NCI-H2227 (cell line): ENCODE data around the gene PUS10.
"Not testable (repeated sequence)": the region's sequence is repeated elsewhere in the genome, so short reads cannot be mapped to it uniquely, and the experiment has no call there.

Source experiments
- DNase-seq: peaks from one replicate; lab custom pipeline; 2025; ENCODE audit not compliant: unreplicated experiment; lab: John Stamatoyannopoulos, UW

PUS10 gene

DNA sequence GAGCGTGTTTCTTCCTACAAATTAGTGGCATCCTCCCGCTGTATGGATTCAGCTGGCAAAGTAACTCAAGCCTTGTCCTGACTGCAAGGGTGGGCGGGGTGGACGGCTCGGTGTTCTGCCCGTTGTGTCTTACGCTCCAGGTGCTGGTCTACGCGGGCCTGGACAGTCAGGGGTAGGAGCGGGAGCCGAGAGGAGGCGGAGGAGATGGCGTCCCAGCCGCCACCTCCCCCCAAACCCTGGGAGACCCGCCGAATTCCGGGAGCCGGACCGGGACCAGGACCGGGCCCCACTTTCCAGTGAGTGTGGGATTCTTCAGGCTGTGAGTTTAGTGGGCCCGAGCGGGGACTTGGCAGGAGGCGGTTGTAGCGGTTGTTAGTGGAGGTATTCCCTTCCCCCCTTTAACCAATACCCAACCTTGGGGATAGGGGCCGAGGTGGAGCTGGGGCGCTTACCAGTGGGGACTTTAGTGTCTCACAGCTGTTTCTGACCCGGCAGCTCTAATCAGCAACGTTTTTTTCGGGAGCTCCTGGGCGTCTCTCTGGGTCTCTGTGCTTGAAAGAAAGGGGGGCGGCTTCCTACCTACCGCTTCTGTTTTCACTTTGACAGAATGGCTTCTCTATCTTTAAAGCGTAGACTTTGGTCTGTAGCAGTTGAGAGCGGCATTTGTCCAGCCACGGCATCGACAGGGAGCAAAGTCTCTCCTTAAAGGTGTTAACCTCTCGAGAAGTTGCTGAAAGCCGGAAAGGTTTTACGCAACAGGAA is at the start of gene PUS10, which contains the start of gene PEX13:
Gene PUS10 (minus strand): TSS at position 700 of the 762 bp plus-strand sequence. CDS start 6,365 bp downstream, outside the sequence.
Gene PEX13 (plus strand): TSS at position 165 of the 762 bp plus-strand sequence. CDS start 40 bp downstream, at position 205.
- peak; percentile 87 for DNase-seq

DNA sequence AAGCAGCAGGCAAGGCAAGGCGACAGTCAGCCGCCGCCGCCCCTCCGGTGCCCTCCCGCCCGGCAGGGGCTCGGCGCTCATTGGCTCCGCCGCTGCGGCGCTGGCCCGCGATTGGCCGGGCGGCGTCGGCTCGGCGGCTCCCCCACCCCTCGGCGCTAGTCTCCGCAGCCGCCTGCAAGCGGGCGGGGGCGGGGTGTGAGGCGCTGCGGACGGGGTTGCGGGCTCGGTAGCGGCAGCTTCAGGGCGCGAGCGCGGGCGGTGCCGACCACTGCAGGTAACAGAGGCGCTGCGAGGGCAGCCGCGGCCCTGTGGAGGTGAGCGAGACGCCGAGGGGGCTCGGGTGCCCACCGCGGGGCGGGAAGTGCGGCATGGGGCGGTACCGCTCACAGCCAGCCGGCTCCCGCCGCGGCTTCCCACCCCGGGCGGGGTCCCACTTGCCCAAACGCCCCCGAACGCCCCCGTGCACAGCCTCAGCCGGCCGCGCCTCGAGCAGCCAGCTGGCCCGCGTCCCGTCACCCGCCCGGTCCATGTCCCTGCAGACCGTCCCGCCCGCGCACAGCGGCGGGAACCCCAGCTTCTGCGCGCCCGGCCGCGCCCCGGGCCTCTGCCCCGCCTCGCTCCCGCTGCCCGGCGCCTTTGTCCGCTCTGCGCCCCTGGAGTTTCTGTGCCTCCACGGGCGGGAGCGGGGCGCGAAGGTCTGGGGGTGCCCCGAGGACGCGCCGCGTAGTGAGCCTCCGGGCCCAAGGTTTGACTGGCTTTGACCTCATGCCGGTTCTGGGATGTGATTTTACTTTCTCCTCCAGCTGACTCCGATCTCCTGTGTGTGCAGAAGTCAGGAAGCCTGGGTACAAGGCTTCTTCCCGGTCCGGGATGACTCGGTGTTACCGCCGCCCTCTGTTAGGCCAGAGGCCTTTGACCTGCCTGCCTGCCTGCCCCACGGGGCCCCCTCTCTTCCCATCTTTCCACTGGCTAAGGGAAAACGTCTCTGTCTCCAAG is 48.0 kb upstream of the PUS10 start, which contains the start of gene SANBR:
Gene SANBR (plus strand): TSS at position 158 of the 996 bp plus-strand sequence. CDS start 4,480 bp downstream, outside the sequence.
- peak; percentile 96 for DNase-seq

GRCh38 chr2:61059382-61059781 is 41.3 kb upstream of the PUS10 start:
- no peak for DNase-seq

- DNase-seq, result no peak
Measured at GRCh38 chr2:61057562-61057961, 39.5 kb upstream of the PUS10 start.

GRCh38 chr2:61055557-61055956 is 37.5 kb upstream of the PUS10 start:
- DNase-seq, result no peak

GRCh38 chr2:61045999-61046398 is 27.9 kb upstream of the PUS10 start:
- DNase-seq, result no peak

DNA sequence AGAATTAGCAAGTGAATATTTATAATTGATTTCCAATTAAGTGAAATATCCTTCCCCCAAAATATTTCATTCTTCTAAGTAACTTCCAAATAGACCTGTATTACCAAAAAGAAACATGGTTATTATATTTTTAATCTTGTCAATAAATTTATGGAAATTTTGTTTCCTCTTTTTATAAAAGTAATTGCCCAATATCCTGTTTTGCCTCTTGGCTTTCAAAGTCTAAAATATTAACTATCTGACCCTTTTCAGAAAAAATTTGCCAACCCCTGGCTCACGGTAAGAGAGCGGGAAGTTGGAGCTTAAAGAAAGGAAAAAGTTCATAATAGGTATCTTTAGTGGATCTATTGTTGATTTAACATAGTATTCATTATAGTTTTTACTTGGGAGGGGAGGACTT is 27.2 kb upstream of the PUS10 start:
- DNase-seq, result no peak

DNA sequence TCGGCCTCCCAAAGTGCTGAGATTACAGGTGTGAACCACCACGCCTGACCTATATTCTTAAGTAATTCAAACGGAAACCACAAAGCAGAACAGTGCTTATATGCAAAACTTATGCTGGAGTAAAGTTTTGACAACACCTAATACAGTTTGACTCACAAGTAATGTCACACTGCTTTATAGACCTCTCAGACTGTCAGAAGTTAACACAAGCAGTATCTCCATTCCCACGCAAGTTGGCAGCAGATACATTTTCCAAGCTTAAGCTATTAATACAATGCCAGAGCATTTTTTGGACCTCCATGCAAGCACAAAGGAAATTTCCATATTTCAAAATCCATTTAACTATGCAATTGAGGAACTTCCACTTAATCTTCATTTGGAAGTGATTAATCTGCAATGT is 26.6 kb upstream of the PUS10 start:
- no peak for DNase-seq

- DNase-seq, result no peak
Measured at GRCh38 chr2:61042807-61043206, 24.8 kb upstream of the PUS10 start.

GRCh38 chr2:61036643-61037042 is 18.6 kb upstream of the PUS10 start:
- not testable (repeated sequence) for DNase-seq

DNA sequence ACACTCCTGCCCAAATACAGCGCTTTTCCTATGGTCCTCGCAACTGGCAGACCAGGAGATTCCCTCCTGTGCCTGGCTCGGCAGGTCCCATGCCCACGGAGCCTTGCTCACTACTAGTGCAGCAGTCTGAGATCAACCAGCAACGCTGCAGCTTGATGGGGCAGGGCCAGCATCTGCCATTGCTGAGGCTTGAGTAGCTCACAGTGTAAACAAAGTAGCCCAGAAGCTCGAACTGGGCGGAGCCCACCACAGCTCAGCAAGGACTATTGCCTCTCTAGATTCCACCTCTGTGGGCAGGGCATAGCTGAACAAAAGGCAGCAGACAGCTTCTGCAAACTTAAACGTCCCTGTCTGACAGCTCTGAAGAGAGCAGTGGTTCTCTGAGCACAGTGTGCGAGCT is 16.5 kb upstream of the PUS10 start:
- not testable (repeated sequence) for DNase-seq

GRCh38 chr2:61029533-61029932 is 11.5 kb upstream of the PUS10 start:
- DNase-seq, result no peak

DNA sequence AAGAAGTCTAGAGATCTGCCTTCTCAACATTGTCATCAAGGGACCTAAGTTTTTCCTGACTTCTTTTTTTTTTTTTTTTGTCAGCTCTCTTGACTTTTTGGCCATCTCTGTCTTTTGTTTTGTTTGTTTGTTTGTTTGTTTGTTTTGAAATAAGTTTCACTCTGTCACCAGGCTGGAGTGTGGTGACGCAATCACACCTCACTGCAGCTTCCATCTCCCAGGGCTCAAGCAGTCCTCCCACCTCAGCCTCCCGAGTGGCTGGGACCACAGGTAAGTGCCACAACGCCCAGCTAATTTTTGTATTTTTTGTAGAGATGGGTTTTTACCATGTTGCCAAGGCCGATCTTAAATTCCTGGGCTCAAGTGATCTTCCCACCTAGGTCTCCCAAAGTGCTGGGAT is 5.6 kb upstream of the PUS10 start:
- DNase-seq, result no peak

DNA sequence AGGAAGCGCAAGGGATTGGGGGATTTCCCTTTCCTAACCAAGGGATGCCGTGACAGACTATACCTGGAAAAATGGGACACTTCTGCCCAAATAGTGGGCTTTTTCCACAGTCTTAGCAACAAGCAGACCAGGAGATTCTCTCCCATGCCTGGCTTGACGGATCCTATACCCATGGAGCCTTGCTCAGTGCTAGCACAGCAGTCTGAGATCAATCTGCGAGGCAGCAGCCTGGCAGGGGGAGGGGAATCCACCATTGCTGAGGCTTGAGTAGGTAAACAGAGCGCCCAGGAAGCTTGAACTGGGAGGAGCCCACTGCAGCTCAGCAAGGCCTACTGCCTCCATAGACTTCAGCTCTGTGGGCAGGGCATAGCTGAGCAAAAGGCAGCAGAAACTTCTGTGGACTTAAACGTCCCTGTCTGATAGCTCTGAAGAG is 3.2 kb upstream of the PUS10 start:
- DNase-seq, result no peak

DNA sequence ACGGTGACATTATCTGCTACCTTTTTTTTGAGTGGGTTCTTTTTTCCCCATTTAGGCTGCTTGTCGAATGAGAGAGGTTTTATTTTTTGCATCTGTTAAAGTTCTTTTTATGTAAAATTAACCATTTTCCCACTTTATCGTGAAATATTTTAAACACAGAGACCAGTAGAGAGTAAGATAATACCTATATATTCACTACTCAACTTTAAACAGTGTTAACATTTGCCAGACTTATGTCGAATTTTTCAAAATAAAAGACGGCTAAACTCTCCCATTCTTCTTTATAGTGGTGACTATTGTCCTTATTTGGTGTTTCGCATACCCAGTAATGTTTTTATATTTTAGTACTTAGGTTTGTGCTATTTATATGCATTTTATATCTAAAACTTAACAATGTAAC is 743 bp upstream of the PUS10 start:
- DNase-seq, result no peak

DNA sequence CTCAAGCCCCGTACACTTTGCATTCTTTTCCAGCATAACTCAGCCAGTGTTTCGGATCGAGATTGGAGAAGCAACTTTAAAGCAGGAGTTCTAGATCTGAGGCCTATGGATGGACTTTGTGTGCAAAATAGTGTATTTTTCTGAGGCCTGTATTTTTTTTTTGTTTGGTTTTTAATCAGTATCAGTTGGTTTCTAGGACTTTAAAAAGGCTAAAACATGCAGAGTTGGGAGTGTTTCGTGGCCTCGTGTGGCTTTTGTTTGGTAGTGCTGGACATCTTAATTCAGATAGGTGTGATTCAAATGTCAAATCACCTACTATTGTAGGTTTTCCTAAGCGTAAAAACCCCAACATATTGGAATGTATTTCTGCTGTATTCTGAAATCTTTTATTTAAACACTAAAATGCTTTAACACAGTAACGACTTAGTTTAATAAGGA is 282 bp upstream of the PUS10 start:
- no peak for DNase-seq

DNA sequence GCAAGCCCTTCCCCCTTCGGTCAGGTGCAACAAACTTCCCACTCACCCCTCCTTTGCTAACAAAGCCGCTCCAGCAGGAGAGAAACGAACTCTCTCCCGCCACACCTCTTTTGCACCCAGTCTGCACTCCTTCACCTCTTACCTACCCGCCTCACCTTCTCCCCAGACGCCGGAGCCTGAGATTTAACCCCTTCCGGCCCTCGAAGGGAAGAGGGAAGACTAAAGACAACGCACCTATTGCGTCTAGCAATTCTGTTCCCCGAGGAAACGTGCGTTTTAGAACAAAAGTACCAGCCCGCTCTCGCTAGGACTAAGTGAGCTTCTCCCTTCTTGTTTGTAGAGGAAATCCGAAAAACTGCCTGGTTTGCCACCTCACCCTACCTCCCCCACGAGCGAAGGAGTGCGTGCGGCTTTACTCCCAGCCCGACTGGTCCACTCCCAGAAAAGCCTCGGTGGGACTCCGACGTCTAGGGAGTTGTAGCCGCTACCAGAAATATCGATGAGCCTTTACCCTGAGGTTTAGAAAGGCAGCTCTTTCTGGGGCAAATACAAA is 976 bp downstream of the PUS10 start:
- peak; percentile 89 for DNase-seq

GRCh38 chr2:61016392-61017002 is 1.6 kb downstream of the PUS10 start:
- DNase-seq, result no peak

DNA sequence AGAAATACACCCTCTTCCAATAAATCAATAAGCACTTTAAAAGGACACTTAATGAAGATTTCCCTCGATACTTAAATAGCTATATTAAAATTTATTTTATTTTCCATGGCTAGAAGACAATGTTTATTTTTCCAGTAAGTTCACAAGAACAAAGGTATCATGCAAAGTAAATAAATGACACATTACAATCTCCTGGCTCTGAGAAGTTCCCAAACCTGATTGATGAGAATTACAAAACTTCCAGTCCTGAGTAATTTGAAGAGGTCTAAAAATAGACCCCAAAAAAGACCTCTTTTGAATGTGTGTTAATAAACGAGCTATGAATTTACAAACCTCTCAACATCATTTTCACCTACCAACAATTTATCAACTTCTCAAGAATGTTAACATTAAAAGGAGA is 2.1 kb downstream of the PUS10 start:
- DNase-seq, result no peak

- DNase-seq, result no peak
Measured at GRCh38 chr2:61014763-61015162, 3.3 kb downstream of the PUS10 start.

- DNase-seq, result no peak
Measured at GRCh38 chr2:61013382-61013781, 4.7 kb downstream of the PUS10 start.
